Hematopoietic multipotent progenitor cell treated with erythropoietin and hydrocortisone succinate and interleukin-3 and kit ligand, for 6 days (in vitro differentiated cells): ENCODE results near the gene LDB3.

ENCODE experiments used
- DNase-seq: peaks from one replicate; pipeline ENCODE4 v3.0.0-alpha.2; 2015

Gene LDB3

GRCh38 chr10:86687750-86688149, 19.4 kb downstream of the LDB3 start:
- no peak for DNase-seq

GRCh38 chr10:86688398-86688921, 20.1 kb downstream of the LDB3 start:
- DNase-seq = peak; percentile 86

- no peak for DNase-seq
These were observed 20.8 kb downstream of the LDB3 start for GRCh38 chr10:86689146-86689545.

GRCh38 chr10:86690231-86690630, 21.9 kb downstream of the LDB3 start:
- DNase-seq = no peak

GRCh38 chr10:86690657-86691084, 22.4 kb downstream of the LDB3 start:
- DNase-seq = no peak

- no peak for DNase-seq
These were observed 23.2 kb downstream of the LDB3 start for GRCh38 chr10:86691333-86692022.

- no peak for DNase-seq
These were observed 23.8 kb downstream of the LDB3 start for GRCh38 chr10:86692023-86692514.

- DNase-seq = no peak
These were observed 24.4 kb downstream of the LDB3 start for GRCh38 chr10:86692664-86693063.

GRCh38 chr10:86693275-86693674, 25.0 kb downstream of the LDB3 start:
- no peak for DNase-seq

GRCh38 chr10:86693721-86694369, 25.5 kb downstream of the LDB3 start:
- peak; percentile 75 for DNase-seq

- DNase-seq = no peak
These were observed 30.1 kb downstream of the LDB3 start for GRCh38 chr10:86698207-86698940.

- no peak for DNase-seq
These were observed 30.8 kb downstream of the LDB3 start for GRCh38 chr10:86699125-86699524.

- no peak for DNase-seq
These were observed 31.2 kb downstream of the LDB3 start for GRCh38 chr10:86699541-86699940.

GRCh38 chr10:86699991-86700840, 31.9 kb downstream of the LDB3 start:
- no peak for DNase-seq

GRCh38 chr10:86700851-86701617, 32.7 kb downstream of the LDB3 start:
- no peak for DNase-seq

- DNase-seq = no peak
These were observed 34.9 kb downstream of the LDB3 start for GRCh38 chr10:86703176-86703575.

- no peak for DNase-seq
These were observed 36.8 kb downstream of the LDB3 start for GRCh38 chr10:86705139-86705538.

GRCh38 chr10:86705905-86706304, 37.6 kb downstream of the LDB3 start:
- no peak for DNase-seq

GRCh38 chr10:86706401-86706841, 38.1 kb downstream of the LDB3 start:
- no peak for DNase-seq

GRCh38 chr10:86706977-86707376, 38.7 kb downstream of the LDB3 start:
- DNase-seq = no peak

- no peak for DNase-seq
These were observed 39.2 kb downstream of the LDB3 start for GRCh38 chr10:86707505-86707904.
